VCaP (cell line): Measurements from ENCODE around the gene SGSH.
"Not testable (repeated sequence)": the region's sequence is repeated elsewhere in the genome, so short reads cannot be mapped to it uniquely, and the experiment has no call there.

Source experiments
- H3K27ac ChIP-seq: fragments of 450-650 bp; 2 replicates; pipeline ENCODE4 v1.5.1; 2017
- CTCF ChIP-seq: fragments of 450-650 bp; conservative IDR thresholded peaks from 2 replicates; pipeline ENCODE4 v1.5.1; 2017; ENCODE audit warnings: mild to moderate bottlenecking, moderate library complexity

The SGSH gene

GRCh38 chr17:80244871-80245509 lies 24.9 kb upstream of the SGSH start:
- no peak for TF ChIP-seq CTCF
- H3K27ac ChIP-seq, result no peak overlapping the region

- not testable (repeated sequence) for H3K27ac ChIP-seq
These were observed 24.3 kb upstream of the SGSH start for GRCh38 chr17:80244448-80244847.

- no peak for TF ChIP-seq CTCF
- no peak overlapping the region for H3K27ac ChIP-seq
These were observed 23.6 kb upstream of the SGSH start for GRCh38 chr17:80243526-80244433.

GRCh38 chr17:80242505-80242904 lies 22.4 kb upstream of the SGSH start:
- no peak for TF ChIP-seq CTCF
- no peak overlapping the region for H3K27ac ChIP-seq

- H3K27ac ChIP-seq, result no peak overlapping the region
- no peak for TF ChIP-seq CTCF
These were observed 17.3 kb upstream of the SGSH start for GRCh38 chr17:80237386-80237785.

GRCh38 chr17:80236911-80237310 lies 16.8 kb upstream of the SGSH start:
- no peak for TF ChIP-seq CTCF
- no peak overlapping the region for H3K27ac ChIP-seq

- no peak overlapping the region for H3K27ac ChIP-seq
These were observed 13.1 kb upstream of the SGSH start for GRCh38 chr17:80233202-80233601.

More at GRCh38 chr17:80233202-80233601, 13.1 kb upstream of the SGSH start:
- no peak for TF ChIP-seq CTCF
